HT-29 (cell line): ENCODE data around the gene ZDHHC23. TPM values are rescaled to one million over a fixed set of nuclear protein-coding genes. Genes with fewer than 3 reads are reported as not detected.

Experiments
- DNase-seq: peaks from one replicate; pipeline ENCODE4 v3.0.0-alpha.2; 2015; ENCODE audit warnings: low spot score
- total RNA-seq: library from RNA; depleted of rRNA; stranded (reverse); fragments of >200 nt; shearing (Covaris generic); gene quantifications from 2 replicates; pipeline ENCODE4 v1.2.3, GENCODE V29; 2014; rRNA removed

The ZDHHC23 gene, protein sequence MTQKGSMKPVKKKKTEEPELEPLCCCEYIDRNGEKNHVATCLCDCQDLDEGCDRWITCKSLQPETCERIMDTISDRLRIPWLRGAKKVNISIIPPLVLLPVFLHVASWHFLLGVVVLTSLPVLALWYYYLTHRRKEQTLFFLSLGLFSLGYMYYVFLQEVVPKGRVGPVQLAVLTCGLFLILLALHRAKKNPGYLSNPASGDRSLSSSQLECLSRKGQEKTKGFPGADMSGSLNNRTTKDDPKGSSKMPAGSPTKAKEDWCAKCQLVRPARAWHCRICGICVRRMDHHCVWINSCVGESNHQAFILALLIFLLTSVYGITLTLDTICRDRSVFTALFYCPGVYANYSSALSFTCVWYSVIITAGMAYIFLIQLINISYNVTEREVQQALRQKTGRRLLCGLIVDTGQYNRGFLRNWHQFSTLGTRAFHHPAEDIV
- total RNA-seq, result 11.5 and 12.6 TPM in 2 replicates

DNA sequence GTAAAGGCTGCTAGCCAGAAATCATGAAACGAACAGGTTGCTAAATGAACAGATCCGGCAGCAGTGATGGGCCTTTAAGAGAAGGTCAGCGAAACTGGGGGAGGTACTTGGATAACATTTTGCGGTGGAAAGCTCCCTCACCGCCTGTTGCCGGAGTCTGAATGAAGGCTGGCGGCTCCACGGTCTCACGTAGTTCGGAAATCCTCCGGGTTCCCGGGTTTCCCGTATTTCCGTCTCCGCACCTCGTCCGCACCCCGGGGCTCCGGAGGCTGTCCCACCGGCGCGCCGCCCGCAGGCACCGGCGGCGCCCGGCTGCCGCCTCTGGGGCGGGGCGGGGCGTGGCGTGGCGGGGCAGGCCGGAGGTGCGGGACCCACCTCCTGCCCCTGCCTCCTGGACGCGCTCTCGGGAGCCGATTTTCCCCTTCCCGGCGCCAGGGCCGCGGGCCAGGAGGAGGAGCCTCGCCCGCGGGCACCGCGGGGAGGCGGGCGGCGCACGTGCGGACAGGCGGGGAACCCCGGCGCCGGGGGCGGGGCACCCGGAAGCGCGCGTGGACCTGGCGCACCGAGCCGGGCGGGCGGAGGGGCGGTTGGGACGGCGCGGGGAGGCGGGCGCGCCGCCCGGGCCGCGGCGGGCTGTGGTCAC lies at the start of gene ZDHHC23:
Gene ZDHHC23 (plus strand): TSS at position 642 of the 643 bp plus-strand sequence. CDS start 790 bp downstream, outside the sequence.
- DNase-seq, result peak; percentile 71

GRCh38 chr3:113898892-113899291 lies 48.9 kb upstream of the ZDHHC23 start:
- DNase-seq, result no peak

DNA sequence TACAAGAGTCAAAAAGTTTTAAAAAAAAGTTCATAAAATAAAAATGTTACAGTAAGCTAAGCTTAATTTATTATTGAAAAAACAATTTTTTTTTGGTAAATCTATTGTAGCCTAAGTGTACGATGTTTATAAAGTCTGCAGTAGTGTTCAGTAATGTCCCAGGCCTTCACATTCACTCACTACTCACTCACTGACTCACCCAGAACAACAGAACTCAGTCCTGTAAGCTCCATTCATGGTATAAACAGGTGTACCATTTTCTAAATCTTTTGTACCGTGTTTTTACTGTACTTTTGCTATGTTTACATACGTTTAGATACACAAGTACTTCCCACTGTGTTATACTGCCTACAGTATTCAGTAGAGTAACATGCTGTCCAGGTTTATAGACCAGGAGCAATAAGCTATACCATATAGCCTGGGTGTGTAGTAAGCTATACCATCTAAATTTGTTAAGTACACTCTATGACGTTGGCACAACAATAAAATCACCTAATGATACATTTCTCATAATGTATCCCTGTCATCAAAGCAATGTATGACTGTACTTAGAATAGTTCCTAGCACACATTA lies 41.2 kb upstream of the ZDHHC23 start:
- DNase-seq, result no peak

GRCh38 chr3:113908133-113908532 lies 39.7 kb upstream of the ZDHHC23 start:
- no peak for DNase-seq

- DNase-seq, result no peak
Measured at GRCh38 chr3:113910966-113911365, 36.8 kb upstream of the ZDHHC23 start.

- peak; percentile 85 for DNase-seq
Measured at GRCh38 chr3:113912552-113913236, 35.1 kb upstream of the ZDHHC23 start.

GRCh38 chr3:113914646-113915045 lies 33.2 kb upstream of the ZDHHC23 start:
- DNase-seq, result no peak

DNA sequence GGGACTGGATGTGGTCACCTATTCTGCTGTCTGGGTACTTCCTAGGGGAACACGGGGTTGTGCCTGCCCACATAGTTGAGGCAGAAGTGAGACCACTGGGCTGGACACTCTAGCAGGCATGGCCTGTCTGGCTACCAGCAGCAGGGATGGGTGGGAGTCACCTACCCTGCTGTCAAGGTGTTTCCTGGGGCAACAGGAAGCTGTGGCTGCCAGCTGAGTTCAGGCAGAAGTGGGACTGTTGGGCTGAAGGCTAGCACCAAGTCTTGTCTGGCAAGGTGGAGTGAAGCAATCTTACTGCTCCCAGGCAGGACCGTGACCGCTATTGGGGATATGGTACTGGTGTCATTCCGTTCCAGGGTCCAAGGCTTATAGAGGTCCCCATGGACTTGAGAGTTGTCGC lies 20.3 kb upstream of the ZDHHC23 start:
- no peak for DNase-seq

DNA sequence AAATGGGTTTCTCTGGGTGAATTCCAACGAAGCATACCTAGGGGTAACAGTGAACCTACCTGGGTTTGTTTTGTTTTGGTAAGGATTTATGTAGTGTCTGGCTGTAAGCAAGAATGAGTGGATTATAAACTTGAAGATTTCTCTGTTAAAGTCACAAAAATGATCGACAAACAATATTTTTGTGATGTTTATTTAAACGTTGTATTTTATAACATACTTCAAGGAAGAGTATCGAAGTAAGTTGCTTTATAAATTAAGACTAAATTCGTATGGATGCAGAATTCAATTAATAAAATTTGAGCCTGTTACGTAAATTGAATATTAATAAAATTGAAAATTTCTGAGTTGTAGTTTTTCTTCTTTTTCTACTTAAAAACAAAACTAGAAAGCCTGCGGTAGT lies 982 bp upstream of the ZDHHC23 start:
- no peak for DNase-seq

DNA sequence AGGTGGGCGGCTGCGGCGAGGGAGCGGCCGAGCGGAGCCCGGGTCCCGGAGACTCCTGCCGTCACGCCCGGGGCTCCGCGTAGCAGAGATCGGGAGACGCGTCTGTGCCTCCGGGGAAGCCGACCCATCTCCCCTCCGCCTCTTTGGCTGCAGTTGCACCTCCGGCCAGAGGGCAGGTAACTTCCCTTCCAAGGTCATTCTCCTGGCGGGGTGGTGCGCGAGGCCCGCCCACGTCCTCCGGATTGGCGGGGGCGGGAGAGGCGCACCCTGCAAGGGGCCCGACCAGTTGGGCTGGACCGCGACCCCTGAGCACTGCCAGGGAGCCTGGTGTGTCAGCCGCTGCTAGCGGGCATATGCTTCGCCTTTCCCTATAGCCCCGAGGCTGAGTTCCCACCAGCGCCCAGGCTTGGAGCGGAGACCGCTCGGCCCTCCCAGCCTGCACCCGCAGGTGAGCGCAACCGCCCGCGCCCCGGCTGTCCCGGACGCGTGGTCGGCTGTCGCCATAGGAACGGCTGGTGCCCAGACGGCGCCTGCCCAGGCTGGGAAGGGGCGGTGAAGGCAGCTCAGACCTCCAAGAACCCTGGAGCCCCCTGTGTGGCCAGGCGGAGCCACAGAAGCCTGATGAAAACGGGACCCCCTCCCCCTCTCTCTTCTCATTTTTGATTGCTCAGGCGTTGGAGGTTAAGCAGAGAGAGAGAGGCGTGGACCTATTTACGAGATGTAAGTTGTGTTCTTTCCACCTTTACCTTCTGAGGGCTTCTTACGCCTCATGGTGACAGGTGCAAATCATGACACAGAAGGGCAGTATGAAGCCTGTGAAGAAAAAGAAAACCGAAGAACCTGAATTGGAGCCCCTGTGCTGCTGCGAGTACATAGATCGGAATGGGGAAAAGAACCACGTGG lies 453 bp downstream of the ZDHHC23 start:
- peak; percentile 65 for DNase-seq

- DNase-seq, result no peak
Measured at GRCh38 chr3:113952921-113953320, 5.1 kb downstream of the ZDHHC23 start.

DNA sequence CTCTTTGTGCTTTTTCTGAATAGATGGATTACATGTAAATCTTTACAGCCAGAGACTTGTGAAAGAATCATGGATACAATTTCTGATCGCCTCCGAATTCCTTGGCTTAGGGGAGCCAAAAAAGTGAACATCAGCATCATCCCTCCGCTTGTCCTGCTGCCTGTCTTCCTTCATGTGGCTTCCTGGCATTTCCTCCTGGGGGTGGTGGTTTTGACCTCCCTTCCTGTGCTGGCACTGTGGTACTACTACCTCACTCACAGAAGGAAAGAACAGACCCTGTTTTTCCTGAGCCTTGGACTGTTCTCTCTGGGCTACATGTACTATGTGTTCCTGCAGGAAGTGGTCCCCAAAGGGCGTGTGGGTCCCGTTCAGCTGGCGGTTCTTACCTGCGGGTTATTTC lies 5.9 kb downstream of the ZDHHC23 start:
- DNase-seq, result no peak

GRCh38 chr3:113954091-113954685 lies 6.4 kb downstream of the ZDHHC23 start:
- no peak for DNase-seq

- no peak for DNase-seq
Measured at GRCh38 chr3:113963879-113964278, 16.1 kb downstream of the ZDHHC23 start.

GRCh38 chr3:113966172-113966571 lies 18.4 kb downstream of the ZDHHC23 start:
- DNase-seq, result peak; percentile 34

- no peak for DNase-seq
Measured at GRCh38 chr3:113968986-113969385, 21.2 kb downstream of the ZDHHC23 start.

GRCh38 chr3:113977822-113978221 lies 30.0 kb downstream of the ZDHHC23 start:
- DNase-seq, result no peak

DNA sequence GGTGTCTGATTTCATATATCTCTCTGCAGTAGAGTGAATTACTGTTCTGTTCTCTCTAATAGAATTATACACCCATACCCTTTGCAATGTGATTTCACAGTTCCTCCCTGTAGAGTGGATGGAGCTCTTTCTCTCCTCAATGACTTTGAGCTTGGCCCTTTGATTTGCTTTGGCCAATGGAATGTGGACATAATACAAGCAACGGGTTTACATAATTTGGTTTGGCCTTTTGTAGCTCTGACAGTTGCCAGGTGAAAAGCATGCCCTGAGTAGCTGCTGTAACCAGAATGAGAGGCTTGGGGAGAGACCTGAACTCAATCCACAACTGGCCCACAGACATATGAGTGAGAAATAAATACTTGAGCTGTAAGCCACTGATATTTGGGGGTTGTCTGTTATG lies 32.1 kb downstream of the ZDHHC23 start:
- DNase-seq, result no peak

GRCh38 chr3:113981803-113982202 lies 34.0 kb downstream of the ZDHHC23 start:
- no peak for DNase-seq

- DNase-seq, result no peak
Measured at GRCh38 chr3:113983544-113983943, 35.7 kb downstream of the ZDHHC23 start.

DNA sequence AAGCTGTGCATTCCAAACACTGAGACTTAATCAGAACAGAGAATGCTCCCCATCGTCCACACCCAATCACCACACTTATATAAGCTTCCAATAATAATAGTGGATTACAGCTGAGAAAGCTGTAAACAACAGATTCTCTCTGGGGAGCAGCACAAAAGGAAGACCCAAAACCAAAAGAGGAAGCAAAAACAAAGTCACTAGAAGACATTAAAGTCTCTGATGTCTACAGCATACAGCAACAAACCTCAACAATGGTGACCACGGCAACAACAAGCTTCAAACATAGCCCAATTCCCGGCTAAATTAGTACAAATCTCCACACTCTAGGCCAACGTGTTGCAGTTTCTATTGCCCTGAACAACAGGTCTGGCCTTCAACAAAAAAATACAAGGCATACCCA lies 37.7 kb downstream of the ZDHHC23 start:
- DNase-seq, result no peak
